OCI-LY1 (cell line): Measurements from ENCODE around the gene ELOVL1.
A peak's percentile ranks its signal among the peaks of the same experiment; 100 is the strongest.
"Not testable (repeated sequence)": the region's sequence is repeated elsewhere in the genome, so short reads cannot be mapped to it uniquely, and the experiment has no call there.

ENCODE experiments used
- H2AFZ ChIP-seq: fragments of 200-600 bp; sonication (generic), shearing (Covaris generic); 2 replicates; pipeline ENCODE4 v1.6.0; 2014; ENCODE audit warnings: antibody characterized with exemption, mild to moderate bottlenecking, low read length
- H3F3A ChIP-seq: fragments of 200-600 bp; sonication (generic), shearing (Covaris generic); 2 replicates; pipeline ENCODE4 v1.6.0; 2014; ENCODE audit warnings: mild to moderate bottlenecking, antibody characterized with exemption, low read length, moderate library complexity; ENCODE audit not compliant: insufficient read depth
- H3K27ac ChIP-seq: fragments of 200-600 bp; sonication (generic); 2 replicates; pipeline ENCODE4 v1.5.1; 2014; ENCODE audit warnings: low read length, mixed run types, mild to moderate bottlenecking, low read depth; ENCODE audit not compliant: poor library complexity, severe bottlenecking
- H3K27me3 ChIP-seq: fragments of 200-600 bp; sonication (generic); 2 replicates; pipeline ENCODE4 v1.6.0; 2014; ENCODE audit warnings: antibody characterized with exemption, mild to moderate bottlenecking, low read length, moderate library complexity; ENCODE audit not compliant: insufficient read depth
- H3K36me3 ChIP-seq: fragments of 200-600 bp; sonication (generic); 2 replicates; pipeline ENCODE4 v1.6.1; 2014; ENCODE audit warnings: mild to moderate bottlenecking, antibody characterized with exemption, low read length, moderate library complexity, mixed read lengths; ENCODE audit not compliant: insufficient read depth
- H3K4me1 ChIP-seq: fragments of 200-600 bp; sonication (generic); 2 replicates; pipeline ENCODE4 v1.5.1; 2014; ENCODE audit warnings: mild to moderate bottlenecking, low read length, moderate library complexity; ENCODE audit not compliant: insufficient read depth, severe bottlenecking
- H3K4me2 ChIP-seq: fragments of 200-600 bp; sonication (generic), shearing (Covaris generic); 2 replicates; pipeline ENCODE4 v1.6.1; 2014; ENCODE audit warnings: low read length
- H3K4me3 ChIP-seq: fragments of 200-600 bp; sonication (generic); 2 replicates; pipeline ENCODE4 v1.5.1; 2014; ENCODE audit warnings: low read length, low read depth, mild to moderate bottlenecking, mixed read lengths; ENCODE audit not compliant: poor library complexity, severe bottlenecking
- H3K79me2 ChIP-seq: fragments of 200-600 bp; shearing (Covaris generic); 2 replicates; pipeline ENCODE4 v1.6.1; 2016; ENCODE audit warnings: mixed run types, low read length, mixed read lengths; ENCODE audit not compliant: insufficient read depth
- H3K9ac ChIP-seq: fragments of 200-600 bp; sonication (generic), shearing (Covaris generic); 2 replicates; pipeline ENCODE4 v1.6.1; 2014; ENCODE audit warnings: mild to moderate bottlenecking, low read length, mixed read lengths
- H3K9me2 ChIP-seq: fragments of 200-600 bp; sonication (generic), shearing (Covaris generic); 2 replicates; pipeline ENCODE4 v1.6.1; 2014; ENCODE audit warnings: low read depth, mild to moderate bottlenecking, low read length, mixed read lengths
- H3K9me3 ChIP-seq: fragments of 200-600 bp; shearing (Covaris generic); 2 replicates; pipeline ENCODE4 v1.6.1; 2014; ENCODE audit warnings: low read length, mixed read lengths
- H4K20me1 ChIP-seq: fragments of 200-600 bp; sonication (generic), shearing (Covaris generic); 2 replicates; pipeline ENCODE4 v1.6.0; 2016; ENCODE audit warnings: mild to moderate bottlenecking, low read length; ENCODE audit not compliant: insufficient read depth
- CTCF ChIP-seq: fragments of 200-600 bp; sonication (generic), shearing (Covaris generic); IDR thresholded peaks from 2 replicates; pipeline ENCODE4 v1.5.1; 2017; ENCODE audit warnings: mild to moderate bottlenecking, antibody characterized with exemption, low read length, moderate library complexity, mixed read lengths
- EZH2 ChIP-seq: fragments of 200-600 bp; sonication (generic), shearing (Covaris generic); IDR thresholded peaks from 2 replicates; pipeline ENCODE4 v1.8.0; 2017; ENCODE audit warnings: borderline replicate concordance, mixed run types, mild to moderate bottlenecking, antibody characterized with exemption, low read length, moderate library complexity, mixed read lengths

Gene ELOVL1

GRCh38 chr1:43367904-43368645 lies at the start of gene ELOVL1:
TSS of gene ELOVL1 (minus strand) at chr1:43368011. CDS start at chr1:43365609, 2,402 bp downstream.
- Histone ChIP-seq H3K36me3 (peaks cover 25% of the 10 kb centered on the region; the same call in 1 of the 2 replicates), H3K4me1 (peaks cover 22% of the 10 kb centered on the region), H2AFZ (no peak within 1 kb of the TSS), H3K27me3 (no peaks in the 10 kb centered on the region), H3K27ac (peak within 1 kb of the TSS; percentile 71), H3K9me2 (no peaks in the 10 kb centered on the region), H3K4me3 (peak within 1 kb of the TSS; percentile 85), H4K20me1 (no peaks in the 10 kb centered on the region), H3F3A (no peaks in the 10 kb centered on the region), H3K4me2 (peak within 1 kb of the TSS; percentile 93), H3K79me2 (no peaks in the 10 kb centered on the region), H3K9me3 (no peaks in the 10 kb centered on the region), H3K9ac (peak within 1 kb of the TSS; percentile 88)
- TF ChIP-seq EZH2 (no peak), CTCF (peak; percentile 51)

- TF ChIP-seq EZH2 = no peak
- TF ChIP-seq CTCF = no peak
- no peaks in the 10 kb centered on the region for H3K79me2 ChIP-seq
- no peaks in the 10 kb centered on the region for H4K20me1 ChIP-seq
- no peaks in the 10 kb centered on the region for H3K27me3 ChIP-seq
- peaks cover 39% of the 10 kb centered on the region; the same call in 1 of the 2 replicates for H3K36me3 ChIP-seq
- no peak overlapping the region for H3K4me3 ChIP-seq
- no peak overlapping the region for H3K27ac ChIP-seq
- H2AFZ ChIP-seq = no peak overlapping the region
- H3K4me2 ChIP-seq = no peak overlapping the region
- no peaks in the 10 kb centered on the region for H3F3A ChIP-seq
- no peak overlapping the region for H3K9ac ChIP-seq
- H3K9me2 ChIP-seq = no peaks in the 10 kb centered on the region
- H3K9me3 ChIP-seq = no peaks in the 10 kb centered on the region
- no peaks in the 10 kb centered on the region for H3K4me1 ChIP-seq
Measured at GRCh38 chr1:43415901-43416300, 48.1 kb upstream of the ELOVL1 start.

- Histone ChIP-seq H3F3A (no peaks in the 10 kb centered on the region), H2AFZ (no peak overlapping the region), H3K4me1 (no peaks in the 10 kb centered on the region), H3K9me3 (no peaks in the 10 kb centered on the region), H3K9ac (no peak overlapping the region), H3K4me2 (no peak overlapping the region), H3K27ac (no peak overlapping the region), H3K27me3 (no peaks in the 10 kb centered on the region), H3K36me3 (peaks cover 28% of the 10 kb centered on the region; the same call in 1 of the 2 replicates), H3K9me2 (no peaks in the 10 kb centered on the region), H3K79me2 (no peaks in the 10 kb centered on the region), H3K4me3 (no peak overlapping the region), H4K20me1 (no peaks in the 10 kb centered on the region)
- TF ChIP-seq CTCF (peak; percentile 67), EZH2 (no peak)
Measured at GRCh38 chr1:43414634-43415223, 46.9 kb upstream of the ELOVL1 start.

GRCh38 chr1:43413426-43413825 lies 45.6 kb upstream of the ELOVL1 start:
- not testable (repeated sequence) for H3K4me1 ChIP-seq, H4K20me1 ChIP-seq, H3K9me2 ChIP-seq, H3K9me3 ChIP-seq, H2AFZ ChIP-seq, H3K4me2 ChIP-seq, H3K9ac ChIP-seq, H3K4me3 ChIP-seq, H3K27ac ChIP-seq, H3F3A ChIP-seq, H3K27me3 ChIP-seq, H3K79me2 ChIP-seq
- H3K36me3 ChIP-seq = peaks cover 28% of the 10 kb centered on the region; the same call in 1 of the 2 replicates
